GM12878 (cell line): ENCODE measurements around the gene FOXK1. TPM values are rescaled to one million over a fixed set of nuclear protein-coding genes. Genes with fewer than 3 reads are reported as not detected.

Experiments
- ATAC-seq: fragments of 200-7000 bp; cut with Tn5 transposase; 3 replicates; pipeline ENCODE4 v1.9.1; 2020; ENCODE audit warnings: mild to moderate bottlenecking, moderate library complexity
- BruUV-seq: library from RNA; stranded (reverse); fragments of 400-500 nt; replicated peaks from 2 replicates; lab custom pipeline; 2021; lab: Mats Ljungman, UMichigan
- CTCF ChIA-PET: fragments of 300-600 bp; sonication (Branson Sonifier 250); formaldehyde crosslinking; extraction: SDS; loops from one replicate; lab custom pipeline; 2021; ENCODE audit warnings: inconsistent platforms; lab: Yijun Ruan, JAX
- POLR2A ChIA-PET: fragments of 350-600 bp; formaldehyde crosslinking; extraction: SDS; loops from one replicate; lab custom pipeline; 2021; ENCODE audit warnings: inconsistent platforms; lab: Charles Lee
- RAD21 ChIA-PET: fragments of 300-600 bp; sonication (Branson Sonifier 250); formaldehyde crosslinking; loops from one replicate; lab custom pipeline; 2023; ENCODE audit warnings: antibody characterized with exemption; ENCODE audit not compliant: unreplicated experiment; lab: Charles Lee
- SMC1A ChIA-PET: fragments of 300-600 bp; sonication (Branson Sonifier 250); formaldehyde crosslinking; loops from one replicate; lab custom pipeline; 2023; ENCODE audit not compliant: unreplicated experiment, uncharacterized antibody; lab: Charles Lee
- DNase-seq: peaks from one replicate; pipeline ENCODE4 v3.0.0-alpha.2; 2011; ENCODE audit warnings: low read depth, low spot score
- FAIRE-seq: peaks from 3 replicates; lab custom pipeline; 2011; peaks lifted over from hg19 to GRCh38; lab: Jason Lieb, UNC
- H2AFZ ChIP-seq: 2 replicates; pipeline ENCODE4 v1.6.0; 2011; ENCODE audit warnings: low read depth, low read length, control low read depth; ENCODE audit not compliant: control insufficient read depth
- H3K27ac ChIP-seq: 2 replicates; pipeline ENCODE4 v1.5.1; 2011; ENCODE audit warnings: control low read depth; ENCODE audit not compliant: control insufficient read depth, insufficient read depth
- H3K27me3 ChIP-seq, 2 experiments: replicated peaks in 1 of 2; 2 replicates each; pipeline versions ENCODE4 v1.6.0 to v1.6.1; 2011; ENCODE audit warnings: low read length in 1 of 2; ENCODE audit not compliant: control insufficient read depth in 2 of 2, insufficient read depth in 2 of 2
- H3K36me3 ChIP-seq, 2 experiments: 2 replicates each; pipeline ENCODE4 v1.5.1; 2011; ENCODE audit warnings: low read length in 1 of 2; ENCODE audit not compliant: control insufficient read depth in 2 of 2, insufficient read depth in 2 of 2
- H3K4me1 ChIP-seq: 2 replicates; pipeline ENCODE4 v1.6.1; 2011; ENCODE audit warnings: mild to moderate bottlenecking, low read length, moderate library complexity, mixed read lengths; ENCODE audit not compliant: control insufficient read depth, insufficient read depth
- H3K4me2 ChIP-seq: 2 replicates; pipeline ENCODE4 v1.6.0; 2011; ENCODE audit warnings: control low read depth; ENCODE audit not compliant: control insufficient read depth, insufficient read depth
- H3K4me3 ChIP-seq: fragments of 200-600 bp; sonication (generic); 2 replicates; pipeline ENCODE4 v1.5.1; 2016
- H3K79me2 ChIP-seq: 2 replicates; pipeline ENCODE4 v1.6.0; 2011; ENCODE audit warnings: low read length; ENCODE audit not compliant: control insufficient read depth, insufficient read depth
- H3K9ac ChIP-seq: 2 replicates; pipeline ENCODE4 v1.8.0; 2011; ENCODE audit warnings: low read length, control low read depth, mixed read lengths; ENCODE audit not compliant: control insufficient read depth, insufficient read depth
- H3K9me3 ChIP-seq: replicated peaks from 3 replicates; pipeline ENCODE4 v1.5.1; 2011; ENCODE audit warnings: mild to moderate bottlenecking, low read length; ENCODE audit not compliant: control insufficient read depth, insufficient read depth
- H4K20me1 ChIP-seq: 2 replicates; pipeline ENCODE4 v1.6.0; 2011; ENCODE audit not compliant: control insufficient read depth, insufficient read depth
- HCFC1 ChIP-seq: fragments of 150-350 bp; IDR thresholded peaks from 2 replicates; pipeline ENCODE4 v1.6.1; 2014; ENCODE audit warnings: low read length
- MYC ChIP-seq: IDR thresholded peaks from 2 replicates; pipeline ENCODE4 v1.6.1; 2011; ENCODE audit warnings: mild to moderate bottlenecking, low read length, moderate library complexity, inconsistent platforms; ENCODE audit not compliant: insufficient read depth, insufficient replicate concordance, insufficient read length, severe bottlenecking
- POLR2A ChIP-seq: IDR thresholded peaks from 2 replicates; pipeline ENCODE4 v1.6.1; 2011; ENCODE audit warnings: low read depth, mild to moderate bottlenecking, low read length
- SREBF1 ChIP-seq: IDR thresholded peaks from 2 replicates; pipeline ENCODE4 v1.6.1; 2012; ENCODE audit warnings: mild to moderate bottlenecking, low read length
- SRF ChIP-seq, 2 experiments: IDR thresholded peaks; 2 replicates each; pipeline ENCODE4 v1.6.1; 2011; ENCODE audit warnings: low read depth in 2 of 2, low read length in 2 of 2, mild to moderate bottlenecking in 1 of 2, moderate library complexity in 1 of 2
- TARDBP ChIP-seq: IDR thresholded peaks from 2 replicates; pipeline ENCODE4 v1.6.1; 2016; ENCODE audit warnings: borderline replicate concordance
- WGBS: methylation state at CpG from one replicate; pipeline ENCODE4 v1.1.6; 2016; ENCODE audit warnings: low lambda C conversion rate; ENCODE audit not compliant: insufficient replicate concordance, insufficient coverage; ENCODE audit errors: missing lambda C conversion rate; 5-methylcytosine and 5-hydroxymethylcytosine counted together
- in situ Hi-C: fragments of 300-500 bp; cut with MboI; formaldehyde crosslinking; loops from 9 replicates; pipeline ENCODE4 v1.14.3; 2018; ENCODE audit warnings: mixed read lengths
- intact Hi-C: fragments of 100-400 bp; cut with micrococcal nuclease; formaldehyde crosslinking; loops from one replicate; pipeline ENCODE4 v1.14.2; 2022; ENCODE audit not compliant: unreplicated experiment
- polyA plus RNA-seq, 11 experiments: library from polyadenylated mRNA; depleted of rRNA in 4 of 11; unstranded in 6 of 11; stranded (reverse) in 5 of 11; fragments of >200 nt; fragmentation: Nextera tagmentation in 4 of 11; fragmentation: Illumina TruSeq in 1 of 11; extraction: Ambion mirVana in 4 of 11; extraction: Trizol in 1 of 11; gene quantifications; 1 replicate in 1 of 11; 2 replicates in 10 of 11; pipeline versions ENCODE4 v1.2.1 to v1.2.3, GENCODE V29; 2011 to 2016; ENCODE audit warnings: inconsistent platforms in 2 of 11, missing spikeins in 2 of 11, low read depth in 1 of 11
- total RNA-seq, 4 experiments: library from RNA; depleted of rRNA in 3 of 4; stranded (reverse); fragments of >200 nt in 3 of 4; fragmentation: Illumina TruSeq in 1 of 4; extraction: Trizol in 1 of 4; gene quantifications; 2 replicates each; pipeline versions ENCODE4 v1.2.1 to v1.2.3, GENCODE V29; 2013 to 2021

Gene FOXK1
- total and polyA plus RNA-seq, 10 of the 15 experiments (the other 5 are each of a cell fraction or from before 2014, with no cell fraction given), result 0.24 to 31.8 (median 4.5) TPM

GRCh38 chr7:4768597-4769569, 86.8 kb downstream of the FOXK1 start:
- intact Hi-C loops, result no loop called here
- Histone ChIP-seq H3K9me3 (no peaks in the 10 kb centered on the region), H3K36me3 (peaks cover 1 to 3% of the 10 kb centered on the region in 2 experiments; a peak in 1 of 4 replicates), H4K20me1 (no peaks in the 10 kb centered on the region), H3K79me2 (no peaks in the 10 kb centered on the region), H3K9ac (no peak overlapping the region), H3K4me1 (no peaks in the 10 kb centered on the region), H3K27me3 (no peaks in the 10 kb centered on the region), H3K4me2 (no peak overlapping the region), H3K4me3 (no peak overlapping the region), H3K27ac (no peak overlapping the region), H2AFZ (no peak overlapping the region)
- in situ Hi-C loops, result no loop called here
- RAD21 ChIA-PET, result no interaction called here
- TF ChIP-seq MYC, result no peak
- peak; percentile 20; the same call in 1 of the 2 replicates for TF ChIP-seq POLR2A
- no peak for TF ChIP-seq TARDBP
- TF ChIP-seq HCFC1, result no peak
- 96% methylated on average over 27 of the region's 27 CpGs for WGBS
- CTCF ChIA-PET, result no interaction called here
- DNase-seq (no peak), FAIRE-seq (no peak), ATAC-seq (no peak)
- SMC1A ChIA-PET, result no interaction called here
- POLR2A ChIA-PET, result no interaction called here
- no TSS peak for BruUV-seq

DNA sequence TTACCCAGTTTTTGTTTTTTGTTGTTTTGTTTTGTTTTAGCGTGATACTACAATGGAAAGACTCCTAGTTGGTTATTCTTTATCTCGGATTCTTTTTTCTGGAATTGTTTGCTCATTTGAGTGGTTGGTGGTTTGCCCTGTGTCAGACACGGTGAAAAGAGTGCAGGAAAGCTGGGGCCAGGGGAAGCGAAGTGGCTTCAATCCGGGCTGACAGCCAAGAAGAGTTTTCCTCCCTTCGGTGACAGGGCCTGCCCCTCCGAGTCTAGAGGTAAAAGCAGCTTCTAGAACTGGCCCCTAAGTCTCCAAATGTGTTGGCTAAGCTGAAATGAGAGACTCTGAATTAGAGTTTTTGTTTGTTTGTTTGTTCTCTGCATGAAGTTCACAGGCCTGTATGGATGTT, 87.7 kb downstream of the FOXK1 start:
- Histone ChIP-seq H3K9me3 (no peaks in the 10 kb centered on the region), H3K27ac (no peak overlapping the region), H3K4me2 (no peak overlapping the region), H3K79me2 (peaks cover 6% of the 10 kb centered on the region), H2AFZ (no peak overlapping the region), H3K4me3 (no peak overlapping the region), H3K27me3 (no peaks in the 10 kb centered on the region), H3K4me1 (peaks cover 6% of the 10 kb centered on the region; the same call in 1 of the 2 replicates), H3K9ac (no peak overlapping the region), H3K36me3 (0 out of 4 replicates have a peak, but pooled peaks cover 0 to 3% of the 10 kb centered on the region in 2 experiments), H4K20me1 (no peaks in the 10 kb centered on the region)
- ChIA-PET CTCF (no interaction called here), POLR2A (no interaction called here), SMC1A (no interaction called here), RAD21 (no interaction called here)
- FAIRE-seq (no peak), DNase-seq (no peak), ATAC-seq (no peak)
- TF ChIP-seq SRF (IDR thresholded peaks at IDR 0.05; ENCODE audit: low read depth in 2 of 2, low read length in 2 of 2) (no peak), SREBF1 (no peak)
- intact Hi-C loops (no loop called here), in situ Hi-C loops (no loop called here)
- BruUV-seq, result TSS peak; percentile 59
- 29% methylated on average over 7 of the region's 7 CpGs for WGBS
